ENCODE data around the gene PANX3. TPM values are rescaled to one million over a fixed set of nuclear protein-coding genes. Genes with fewer than 3 reads are reported as not detected.
A peak's percentile ranks its signal among the peaks of the same experiment; 100 is the strongest.

The PANX3 gene
- total and polyA plus RNA-seq, 9 of the 15 experiments (the other 6 are each of a cell fraction or from before 2014, with no cell fraction given): 0.09 to 0.69 (median 0.39) TPM

- TF ChIP-seq E4F1 (CRISPR knock-in tag; IDR thresholded peaks at IDR 0.05; ENCODE audit: borderline replicate concordance): no peak
- no peak for TF ChIP-seq ZBTB1 (CRISPR knock-in tag; IDR thresholded peaks at IDR 0.05; ENCODE audit: borderline replicate concordance, low read depth)
- no peak for TF ChIP-seq MAX (CRISPR knock-in tag; IDR thresholded peaks at IDR 0.05)
- no peak for TF ChIP-seq KHSRP (IDR thresholded peaks at IDR 0.05)
- TF ChIP-seq SNIP1 (IDR thresholded peaks at IDR 0.05; ENCODE audit: low read depth): no peak
- TF ChIP-seq ELK3 (CRISPR knock-in tag; IDR thresholded peaks at IDR 0.05): no peak
- no peak for TF ChIP-seq CCNT2 (IDR thresholded peaks at IDR 0.05; ENCODE audit: borderline replicate concordance, extremely low read depth, insufficient read length, low read depth, low read length)
- 0 out of 2 replicates have a peak, but pooled peaks have one; percentile 13 for TF ChIP-seq ZFX (CRISPR knock-in tag; IDR thresholded peaks at IDR 0.05)
- TF ChIP-seq ZNF212 (CRISPR knock-in tag; IDR thresholded peaks at IDR 0.05): no peak
- no peak for TF ChIP-seq KAT7 (CRISPR knock-in tag; IDR thresholded peaks at IDR 0.05; ENCODE audit: borderline replicate concordance)
- 0 out of 2 replicates have a peak, but pooled peaks have one; percentile 29 for TF ChIP-seq ZNF668 (CRISPR knock-in tag; IDR thresholded peaks at IDR 0.05)
- TF ChIP-seq NCOR1 (IDR thresholded peaks at IDR 0.05): peak; percentile 40
- peak; percentile 86 for TF ChIP-seq ATF7 (IDR thresholded peaks at IDR 0.05)
- TF ChIP-seq ZNF76 (CRISPR knock-in tag; IDR thresholded peaks at IDR 0.05; ENCODE audit: borderline replicate concordance): no peak
- TF ChIP-seq CUX1 (CRISPR knock-in tag; IDR thresholded peaks at IDR 0.05): no peak
- no peak for TF ChIP-seq ETS1 (conservative IDR thresholded peaks at IDR 0.05; ENCODE audit: control insufficient read depth, low read depth, low read length)
- TF ChIP-seq TSC22D4 (tag; IDR thresholded peaks at IDR 0.05): no peak
Measured at GRCh38 chr11:124643605-124644425, 32.6 kb downstream of the PANX3 start (continued).

All from K562 (cell line).